Stimulated activated CD8-positive, alpha-beta memory T cell treated with anti-CD3 and anti-CD28 coated beads, Interleukin-2, amount 100 ng/mL, for 1 hour (primary cell): Measurements from ENCODE around the gene PIK3R1.

Experiments used
- DNase-seq, 2 donors: peaks; one replicate each; pipeline ENCODE4 v3.0.0-alpha.2; 2020; ENCODE audit warnings: low read depth in 2 of 2

Gene PIK3R1

DNA sequence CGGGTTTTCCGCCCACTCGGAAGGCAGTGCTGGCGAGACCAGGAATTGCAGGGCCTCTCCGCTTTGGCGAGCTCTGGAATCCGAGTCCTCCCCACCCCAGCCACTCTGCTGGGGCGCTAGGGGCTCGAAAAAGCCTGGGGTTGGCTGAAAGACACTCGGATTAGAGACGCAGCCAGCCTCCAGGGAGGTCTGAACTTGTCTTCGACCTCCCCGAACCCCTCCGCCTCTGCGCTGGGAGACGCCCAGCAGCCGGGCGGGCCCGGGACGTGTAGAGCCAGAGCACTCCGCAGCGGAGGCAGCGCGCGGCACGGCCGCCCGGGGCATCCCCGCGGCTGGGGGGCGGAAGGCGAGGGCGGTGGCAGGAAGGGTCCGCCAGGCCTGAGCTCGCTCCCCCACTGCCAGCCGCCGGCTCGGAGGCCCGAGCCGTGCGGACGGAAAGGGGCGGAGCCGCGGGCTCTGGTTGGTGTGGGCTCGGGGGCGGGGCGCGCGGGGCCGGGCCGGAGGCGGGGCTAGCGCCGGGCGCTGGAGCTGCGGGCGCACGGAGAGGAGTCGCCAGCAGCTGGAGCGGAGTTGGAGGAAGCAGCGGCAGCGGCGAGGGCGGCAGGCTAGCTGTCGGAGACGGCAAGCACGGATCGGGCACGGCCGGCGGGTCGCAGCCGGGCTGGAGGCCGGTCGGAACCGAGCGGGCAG, at the start of gene PIK3R1:
PIK3R1 (plus strand) TSS at position 549 of the 690 bp plus-strand sequence. CDS start 10,920 bp downstream, outside the sequence.
- peak; percentile 87 to 88 for DNase-seq

DNA sequence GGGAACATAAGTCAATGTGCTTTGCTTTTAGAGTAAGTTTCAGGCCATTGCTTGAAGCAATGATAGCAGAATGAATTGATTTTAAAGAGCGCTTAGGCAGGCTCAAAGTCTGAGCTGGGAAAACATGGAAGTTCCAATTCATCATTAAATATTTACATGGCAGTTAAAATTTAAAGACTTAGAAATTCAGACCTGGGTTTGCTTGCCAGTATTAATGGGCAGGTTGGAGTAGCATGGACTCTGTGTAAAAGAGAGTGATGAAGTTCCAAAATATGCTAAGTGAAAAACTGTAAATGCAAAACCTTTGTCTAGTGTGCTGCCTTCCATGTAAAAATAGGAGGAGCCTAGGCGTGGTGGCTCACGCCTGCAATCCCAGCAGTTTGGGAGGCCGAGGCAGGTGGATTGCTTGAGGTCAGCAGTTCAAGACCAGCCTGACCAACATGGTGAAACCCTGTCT, 48.3 kb upstream of the PIK3R1 start:
- no peak for DNase-seq

DNA sequence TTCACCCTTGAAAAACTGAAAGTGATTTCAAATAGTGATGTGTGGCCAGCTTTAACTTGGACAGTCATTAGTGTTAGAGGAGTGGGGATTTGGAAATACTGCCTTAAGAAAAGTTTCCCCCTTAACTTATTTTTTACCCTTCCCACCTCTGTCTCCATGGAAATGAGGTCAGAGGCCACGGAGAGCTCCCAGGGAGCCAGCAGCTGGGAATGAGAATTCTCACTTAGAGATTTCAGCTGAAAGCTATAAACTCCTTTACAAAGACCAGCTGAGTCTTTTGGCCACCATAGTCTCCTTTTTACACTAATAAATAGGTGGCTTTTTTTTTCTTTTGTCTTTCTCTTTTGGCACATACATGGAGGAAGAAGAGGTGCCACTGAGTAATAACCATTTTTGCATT, 45.7 kb upstream of the PIK3R1 start:
- no peak for DNase-seq

DNA sequence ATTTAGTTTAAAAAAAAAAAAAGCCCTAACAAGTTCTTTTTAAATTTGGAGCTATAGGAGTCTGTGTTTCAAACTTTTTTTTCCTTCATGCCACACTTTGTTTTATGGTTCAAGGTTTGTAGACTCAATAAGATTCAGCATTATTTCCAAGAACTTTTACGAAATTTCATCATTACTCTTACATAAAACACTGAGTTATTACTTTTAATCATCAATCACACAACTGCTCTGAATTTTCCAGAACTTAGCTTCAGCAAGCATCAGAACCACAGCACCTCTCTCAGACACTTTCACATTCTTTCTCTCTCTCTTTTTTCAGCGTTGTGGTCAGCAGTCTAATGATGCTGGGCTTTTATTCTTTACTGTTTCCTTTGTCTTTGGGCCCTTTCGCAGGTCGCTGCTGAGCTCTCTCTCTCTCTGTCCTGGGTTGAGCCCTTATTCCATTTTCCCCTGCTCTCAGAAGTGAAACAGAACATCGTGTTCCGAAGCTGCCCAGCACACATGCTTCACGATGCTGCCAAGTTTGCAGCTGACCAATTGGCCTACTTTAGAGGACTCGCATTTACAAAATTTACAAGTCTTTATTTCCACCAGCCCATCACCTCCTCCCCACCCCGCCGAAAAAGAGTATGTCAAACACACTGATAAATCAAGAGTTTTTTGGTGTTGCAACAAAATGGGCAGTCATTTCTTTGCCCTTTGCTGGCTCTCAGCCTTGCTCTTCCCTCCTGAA, 44.6 kb upstream of the PIK3R1 start:
- DNase-seq: no peak

DNA sequence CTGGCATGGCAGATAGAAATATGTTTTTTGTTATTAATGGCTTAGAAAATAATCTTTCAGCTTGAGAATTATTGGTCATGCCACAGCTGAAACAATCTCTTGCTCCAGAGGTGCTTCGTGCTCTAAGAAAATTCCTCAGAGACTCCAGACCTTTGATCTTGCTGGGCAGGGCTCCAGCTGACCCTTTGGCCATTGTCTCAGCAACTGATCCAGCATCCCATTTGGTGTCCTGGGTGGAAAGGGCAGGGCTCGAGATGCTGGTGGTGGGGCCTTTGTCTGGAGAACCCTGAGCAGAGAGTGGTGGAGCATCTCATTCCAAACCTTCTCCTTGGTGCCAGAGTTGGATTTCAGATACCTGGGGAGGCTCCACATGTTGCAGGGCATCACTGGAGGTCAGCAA, 43.2 kb upstream of the PIK3R1 start:
- DNase-seq: no peak

DNA sequence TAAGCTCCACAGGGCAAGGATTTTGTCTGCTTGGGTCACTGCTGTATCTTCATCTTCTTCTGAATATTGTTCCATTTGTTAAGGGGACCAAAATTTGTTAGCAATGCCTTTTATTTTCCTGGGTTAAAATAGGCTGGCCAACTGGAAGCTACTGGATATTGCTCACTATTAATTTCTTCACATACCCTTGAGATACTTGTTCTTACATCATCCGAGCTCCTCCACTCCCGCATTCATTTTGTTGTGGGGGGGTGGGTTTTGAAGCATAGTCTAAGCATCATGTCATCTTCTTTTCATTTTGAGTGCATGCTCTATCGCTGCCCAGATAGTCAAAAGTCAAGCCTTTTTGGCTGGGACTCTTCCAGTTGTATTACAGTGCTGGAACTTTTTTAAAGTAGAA, 42.5 kb upstream of the PIK3R1 start:
- no peak for DNase-seq

DNA sequence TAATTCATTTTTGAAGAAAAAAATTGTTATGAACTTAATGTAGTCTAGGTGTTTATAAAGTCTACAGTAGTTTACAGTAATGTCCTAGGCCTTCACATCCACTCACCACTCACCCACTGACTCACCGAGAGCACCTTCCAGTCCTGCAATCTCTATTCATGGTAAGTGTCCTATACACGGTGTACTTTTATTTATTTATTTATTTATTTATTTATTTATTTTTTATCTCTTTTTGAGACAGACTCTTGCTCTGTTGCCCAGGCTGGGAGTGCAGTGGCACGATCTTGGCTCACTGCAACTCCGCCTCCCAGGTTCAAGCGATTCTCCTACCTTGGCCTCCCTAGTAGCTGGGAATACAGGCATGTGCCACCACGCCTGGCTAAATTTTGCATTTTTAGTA, 39.3 kb upstream of the PIK3R1 start:
- DNase-seq: no peak

DNA sequence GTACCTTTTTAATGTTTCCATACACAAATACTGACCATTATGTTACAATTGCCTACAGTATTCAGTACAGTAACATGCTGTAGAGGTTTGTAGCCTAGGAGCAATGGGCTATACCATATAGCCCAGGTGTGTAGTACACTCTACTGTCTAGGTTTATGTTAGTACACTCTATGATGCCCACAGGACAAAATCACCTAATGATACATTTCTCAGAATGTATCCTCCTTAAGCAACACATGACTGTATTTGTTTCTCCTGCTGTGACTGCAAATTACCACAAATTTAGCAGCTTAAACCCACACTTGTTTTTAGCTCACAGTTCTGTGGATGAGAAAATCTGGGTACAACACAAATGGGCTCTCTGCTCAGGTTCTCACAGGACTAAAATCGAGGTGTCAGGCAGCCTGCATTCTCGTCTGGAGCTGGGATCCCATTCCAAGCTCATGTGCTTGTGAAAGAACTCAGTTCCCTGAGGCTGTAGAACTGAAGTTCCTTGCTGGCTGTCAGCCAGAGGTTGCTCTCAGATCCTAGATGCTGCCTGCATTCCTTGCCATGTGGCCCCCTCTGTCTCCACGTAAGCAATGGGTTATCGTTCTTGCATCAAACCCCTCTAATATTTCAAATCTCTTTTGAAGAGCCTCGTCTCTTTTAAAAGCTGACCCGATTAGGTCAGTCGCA, 38.6 kb upstream of the PIK3R1 start:
- no peak for DNase-seq

DNA sequence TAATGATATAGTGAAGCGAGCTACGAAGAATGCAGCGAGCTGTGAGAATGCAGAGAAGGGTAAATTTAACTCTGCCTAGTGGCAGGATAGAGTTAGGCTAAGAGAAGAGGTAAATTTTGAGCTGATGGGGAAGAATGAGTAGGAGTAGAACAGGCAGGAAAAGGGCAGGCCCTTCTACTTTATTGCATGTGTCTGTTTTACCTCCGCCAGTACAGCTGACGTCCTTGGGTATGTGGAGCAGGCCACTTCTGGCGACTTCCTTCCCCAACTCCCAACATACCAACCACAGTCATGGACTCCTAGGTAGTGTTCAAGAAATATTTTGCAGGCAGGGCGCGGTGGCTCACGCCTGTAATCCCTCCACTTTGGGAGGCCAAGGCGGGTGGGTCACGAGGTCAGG, 37.9 kb upstream of the PIK3R1 start:
- DNase-seq: no peak

DNA sequence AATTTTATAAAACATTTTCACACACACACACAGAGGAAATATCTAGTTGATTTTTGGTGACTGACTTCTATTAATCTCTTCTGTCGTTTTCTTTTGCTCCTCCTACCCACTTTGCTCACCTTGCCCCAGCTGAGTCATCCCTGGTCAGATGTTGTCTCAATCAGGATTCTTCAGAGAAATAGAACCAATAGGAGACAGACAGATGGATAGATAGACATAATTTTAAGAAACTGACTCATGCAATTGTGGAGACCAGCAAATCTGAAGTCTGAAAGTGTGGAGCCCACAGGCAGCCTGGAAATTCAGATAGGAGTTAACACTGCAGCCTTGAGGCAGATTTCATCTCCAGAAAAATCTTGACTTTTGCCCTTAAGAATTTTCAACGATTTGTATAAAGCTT, 37.0 kb upstream of the PIK3R1 start:
- DNase-seq: no peak

DNA sequence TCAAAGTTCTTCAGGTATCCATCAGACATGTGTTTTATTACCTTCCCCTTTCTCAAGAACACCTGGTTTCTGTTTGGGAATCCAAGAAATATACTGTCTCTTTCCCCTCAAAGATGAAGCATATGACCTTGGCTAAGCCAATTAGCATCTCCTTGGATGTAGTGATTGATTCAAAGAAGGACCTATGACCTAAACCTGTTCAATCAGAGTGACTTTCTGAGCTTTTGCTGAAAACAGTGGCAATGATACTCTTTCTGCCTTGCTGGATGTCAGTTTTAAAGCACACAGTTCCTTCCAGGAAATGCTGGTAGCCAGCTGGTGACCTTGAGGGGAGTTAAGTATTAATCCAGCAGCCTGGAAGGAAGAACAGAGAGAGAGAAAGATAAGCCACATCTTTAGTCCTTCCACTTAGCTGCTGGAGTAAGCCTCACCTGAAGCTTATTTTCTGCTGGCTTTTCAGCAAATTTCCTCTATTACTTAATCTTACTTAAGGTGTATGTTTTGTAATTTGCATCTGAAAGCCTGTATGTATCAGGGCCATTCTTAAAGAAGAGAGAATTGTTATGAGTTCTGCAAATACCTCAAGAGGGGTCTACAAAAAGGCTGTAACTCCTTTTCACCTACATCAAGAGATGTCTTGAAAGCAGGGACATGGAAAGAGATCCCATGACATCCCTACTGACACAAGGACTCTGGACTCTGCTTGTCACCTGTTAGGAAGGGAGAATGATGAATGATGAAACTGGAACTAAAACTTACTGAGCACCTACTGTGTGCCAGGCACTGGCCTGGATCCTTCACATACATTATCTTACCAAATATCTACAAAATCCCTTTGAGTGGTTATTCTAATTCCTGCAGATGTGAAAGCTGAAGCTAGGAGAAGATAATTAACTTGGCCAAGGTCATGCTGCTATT, 35.2 kb upstream of the PIK3R1 start:
- no peak for DNase-seq

DNA sequence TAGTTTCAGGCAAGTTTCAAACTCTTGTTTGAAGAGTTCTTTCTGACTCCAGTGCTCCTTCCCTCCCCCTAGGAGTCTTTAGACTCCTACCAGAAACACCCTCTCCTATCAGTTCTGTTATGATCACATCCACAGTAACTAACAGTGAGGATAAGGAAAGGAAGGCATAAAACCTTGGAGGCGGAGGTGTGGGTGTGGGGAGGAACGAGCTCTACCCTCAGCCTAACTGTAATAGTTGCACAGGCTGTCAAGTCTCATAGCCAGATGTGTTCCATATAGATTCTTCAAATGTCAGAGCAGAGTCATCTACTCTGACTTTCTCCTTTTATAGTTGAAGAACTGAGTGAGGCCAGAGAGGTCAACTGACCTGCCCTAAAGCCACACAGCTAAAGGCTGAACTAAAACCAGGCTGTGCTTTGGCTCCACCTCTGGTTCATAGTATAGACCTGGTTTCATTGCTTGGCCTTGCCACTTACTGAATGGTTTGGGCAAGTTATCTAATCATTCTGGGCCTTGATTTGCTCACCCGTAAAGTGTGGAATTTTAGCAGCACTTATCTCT, 34.4 kb upstream of the PIK3R1 start:
- no peak for DNase-seq

DNA sequence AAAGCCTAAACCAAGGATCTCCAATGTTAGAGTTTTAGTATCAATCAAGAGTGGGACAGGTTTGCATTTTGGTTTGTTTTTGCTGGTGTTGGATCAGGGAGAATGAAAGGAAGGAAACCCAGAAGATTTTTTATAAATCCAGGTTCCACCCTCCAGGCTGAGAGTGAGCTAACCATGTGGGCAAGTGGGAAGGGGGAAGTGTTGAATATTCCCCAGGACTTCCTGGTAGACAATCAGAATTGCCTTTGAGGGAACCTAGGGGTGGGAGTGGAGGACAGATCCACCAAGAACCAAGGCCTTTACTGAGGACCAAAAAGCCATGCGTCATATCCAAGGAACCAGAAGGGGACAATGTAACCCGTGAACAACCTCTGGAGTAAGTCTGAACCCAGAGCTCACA, 33.5 kb upstream of the PIK3R1 start:
- no peak for DNase-seq

DNA sequence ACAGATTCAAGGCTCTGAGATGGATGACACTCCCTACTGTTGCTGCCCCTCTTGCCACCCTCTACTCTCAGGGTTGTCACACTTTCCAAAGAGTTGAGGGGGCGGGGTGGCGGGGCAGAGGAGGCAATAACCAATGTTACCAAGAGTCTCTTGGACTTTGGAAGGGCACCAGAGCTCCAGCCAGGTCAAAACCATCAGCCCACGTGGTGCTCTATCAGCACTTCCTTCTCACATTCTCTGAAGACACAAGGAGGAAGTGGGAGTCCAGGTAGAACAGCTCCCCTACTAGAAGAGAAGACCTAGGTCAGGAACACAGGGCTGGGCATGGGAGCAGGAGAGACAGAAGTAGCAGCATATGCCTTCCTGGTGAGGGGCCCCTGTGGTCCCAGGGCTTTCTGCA, 33.0 kb upstream of the PIK3R1 start:
- no peak for DNase-seq

DNA sequence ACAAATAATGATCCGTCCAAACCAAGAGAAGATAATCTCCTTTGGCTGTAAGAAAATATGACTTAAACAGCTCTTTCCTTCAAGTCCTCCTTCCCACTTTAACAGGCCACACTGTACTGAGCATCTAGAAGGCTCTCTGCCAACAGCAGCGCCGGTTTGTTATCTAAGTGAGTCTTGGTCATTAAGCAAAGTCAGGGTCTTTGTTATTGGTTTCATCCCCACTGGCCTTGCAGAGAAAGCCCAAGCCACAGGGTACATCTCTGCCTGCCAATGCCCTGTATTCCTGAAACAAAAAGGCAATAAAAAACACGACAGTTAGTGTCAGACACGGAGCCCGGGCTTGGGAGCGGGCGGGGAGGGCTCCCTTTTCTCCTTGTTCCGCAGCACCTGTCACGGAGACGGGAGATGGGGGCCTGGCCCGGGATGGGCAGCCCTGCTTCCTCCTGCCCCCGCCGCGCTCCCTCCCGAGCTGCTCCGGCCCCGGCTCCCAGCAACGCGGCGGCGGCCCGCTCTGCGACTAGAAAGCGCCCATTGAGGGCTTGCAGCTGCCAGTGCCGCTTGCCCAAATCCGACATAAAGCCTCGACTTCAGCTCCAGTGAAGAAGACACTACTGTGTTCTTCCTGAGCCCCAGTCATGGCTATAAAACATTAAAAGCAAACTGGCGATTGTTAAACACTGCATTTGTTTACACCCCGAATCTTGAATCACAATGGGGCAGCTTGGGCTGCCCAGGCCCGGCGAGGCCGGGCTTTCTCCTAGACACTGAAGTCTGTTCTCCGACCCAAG, 28.1 kb upstream of the PIK3R1 start:
- DNase-seq: no peak

DNA sequence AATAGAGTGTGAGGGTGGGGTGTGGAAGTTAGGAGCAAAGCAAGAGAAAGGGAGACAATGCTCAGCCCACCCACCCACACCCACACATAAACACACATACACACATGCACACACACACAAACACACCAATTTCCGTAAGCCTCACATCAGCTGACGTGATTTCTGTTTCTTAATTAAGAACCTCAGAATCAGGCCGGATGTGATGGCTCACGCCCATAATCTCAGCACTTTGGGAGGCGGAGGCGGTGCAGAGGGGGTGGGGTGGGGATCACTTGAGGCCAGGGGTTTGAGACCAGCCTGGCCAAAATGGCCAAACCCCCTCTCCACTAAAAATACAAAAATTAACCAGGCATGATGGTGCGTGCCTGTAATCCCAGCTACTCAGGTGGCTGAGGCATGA, 26.4 kb upstream of the PIK3R1 start:
- DNase-seq: no peak

DNA sequence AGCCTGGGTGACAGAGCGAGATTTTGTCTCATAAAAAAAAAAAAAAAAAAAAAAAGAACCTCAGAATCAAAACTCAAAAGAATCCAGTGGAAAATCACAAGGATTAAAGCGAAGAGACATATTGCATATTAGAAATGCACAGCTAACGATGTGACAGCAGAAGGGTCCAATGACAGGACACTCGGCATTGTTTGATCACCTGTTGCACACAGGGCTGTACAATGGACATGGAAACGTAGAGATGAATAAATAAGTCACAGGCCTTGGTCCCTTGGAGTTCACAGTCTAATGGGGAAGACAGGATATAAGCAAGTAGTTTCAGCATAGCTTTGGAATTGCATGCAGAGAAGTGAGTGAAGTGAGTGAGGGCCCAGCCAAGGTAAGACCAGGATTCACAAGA, 25.9 kb upstream of the PIK3R1 start:
- DNase-seq: no peak

DNA sequence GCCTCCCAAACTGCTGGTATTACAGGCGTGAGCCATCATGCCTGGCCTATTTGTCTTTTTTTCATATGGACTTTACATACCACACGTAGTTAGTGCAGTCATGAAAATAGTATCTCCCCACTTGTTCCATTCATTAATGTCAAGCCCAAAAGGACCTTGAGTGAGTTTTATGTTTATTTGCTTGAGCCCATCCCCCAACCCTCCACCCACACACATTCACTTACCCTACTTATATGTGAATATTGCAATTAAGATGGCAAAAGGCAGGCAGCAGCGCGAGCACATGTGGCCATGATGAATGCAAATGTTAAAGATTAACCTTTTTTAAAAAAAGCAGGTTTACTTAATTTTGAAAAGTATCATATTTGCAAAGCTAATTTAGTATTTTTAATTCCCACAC, 24.9 kb upstream of the PIK3R1 start:
- no peak for DNase-seq

DNA sequence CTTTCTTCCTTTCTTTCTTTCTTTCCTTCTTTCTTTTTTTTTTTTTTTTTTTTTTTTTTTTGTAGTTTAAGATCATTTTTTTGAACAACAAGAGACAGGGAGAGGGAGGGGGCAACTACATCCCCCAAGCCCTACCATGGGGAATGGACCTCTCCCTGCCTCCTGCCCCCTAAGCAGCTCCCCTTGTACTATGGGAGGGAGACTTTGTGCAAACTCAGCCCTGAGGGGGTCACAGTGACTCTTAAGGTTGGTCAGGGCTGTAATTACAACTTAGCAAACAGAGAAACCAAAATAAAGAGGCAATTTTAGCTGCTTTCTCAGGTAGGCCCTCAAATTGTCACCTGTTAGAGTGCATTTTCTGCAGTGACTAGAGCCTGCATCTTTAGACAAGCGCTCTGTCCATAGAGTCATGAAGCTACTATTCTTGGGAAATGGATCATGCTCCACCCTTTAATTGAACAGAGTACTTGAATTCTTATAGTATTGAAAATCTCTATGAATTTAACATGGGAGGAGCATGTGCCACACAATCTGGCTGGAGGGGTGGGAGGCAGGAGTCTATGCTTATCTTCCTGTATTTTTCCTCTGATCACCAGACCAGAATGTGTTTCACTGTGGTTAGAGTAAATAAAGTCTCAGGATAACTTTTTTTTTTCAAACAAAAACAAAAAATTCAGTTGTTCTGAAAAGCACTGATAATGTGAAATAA, 24.3 kb upstream of the PIK3R1 start:
- no peak for DNase-seq

DNA sequence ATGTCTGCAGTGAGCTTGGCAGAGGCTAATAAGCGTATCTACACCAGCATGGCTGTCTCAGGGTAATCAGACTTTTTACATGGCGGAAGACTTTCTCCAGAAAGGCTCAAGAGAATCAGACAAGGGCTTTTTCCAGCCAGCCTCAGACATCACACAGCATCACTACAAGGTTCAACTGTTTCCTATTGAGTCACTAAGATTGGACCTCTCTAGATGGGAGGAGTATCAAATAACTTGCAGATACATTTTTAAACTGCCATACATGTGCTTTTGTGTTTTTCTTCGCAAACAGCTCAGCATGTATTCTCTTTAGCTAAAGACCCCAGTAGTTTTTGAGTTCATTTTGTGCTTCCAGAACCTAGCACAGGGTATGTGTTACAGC, 22.9 kb upstream of the PIK3R1 start:
- no peak for DNase-seq
